Activated naive CD4-positive, alpha-beta T cell treated with anti-CD3 and anti-CD28 coated beads, Interleukin-2, amount 10 ng/mL, durations not matched to agents 7 days and 5 days (primary cell): ENCODE results near the gene MVB12A.

Experiments used
- CTCF ChIA-PET: fragments of 350-600 bp; sonication (Branson Sonifier 250); formaldehyde crosslinking; loops from one replicate; lab custom pipeline; 2021; ENCODE audit warnings: antibody characterized with exemption; lab: Charles Lee
- DNase-seq: peaks from one replicate; pipeline ENCODE4 v3.0.0-alpha.2; 2020
- H3K27ac Mint-ChIP-seq: one replicate; pipeline ENCODE4 v1.8.0; 2021; ENCODE audit warnings: mild to moderate bottlenecking, moderate library complexity, mixed read lengths
- H3K27me3 Mint-ChIP-seq: one replicate; pipeline ENCODE4 v1.8.0; 2021; ENCODE audit warnings: mild to moderate bottlenecking, mixed read lengths
- H3K36me3 Mint-ChIP-seq: one replicate; pipeline ENCODE4 v1.8.0; 2021; ENCODE audit warnings: mixed read lengths
- H3K4me1 Mint-ChIP-seq: one replicate; pipeline ENCODE4 v1.8.0; 2021; ENCODE audit warnings: mixed read lengths
- H3K4me3 Mint-ChIP-seq: one replicate; pipeline ENCODE4 v1.8.0; 2021; ENCODE audit warnings: mild to moderate bottlenecking, moderate library complexity, mixed read lengths
- H3K9me3 Mint-ChIP-seq: one replicate; pipeline ENCODE4 v1.8.0; 2021; ENCODE audit warnings: mixed read lengths

Gene MVB12A

GRCh38 chr19:17419621-17420474 is at the start of gene MVB12A:
Gene MVB12A, plus strand, starts transcription at chr19:17420047. Its CDS starts 89 bp downstream, at chr19:17420136.
- no peaks in the 10 kb centered on the region for H3K27me3 Mint-ChIP-seq
- peaks cover 36% of the 10 kb centered on the region for H3K4me1 Mint-ChIP-seq
- peaks cover 28% of the 10 kb centered on the region for H3K36me3 Mint-ChIP-seq
- H3K27ac Mint-ChIP-seq, result peak within 1 kb of the TSS; percentile 91
- CTCF ChIA-PET, result interaction anchor here (0.6 to 1.1 kb wide), 6 partner anchors 11 to 76 kb away, joined by 3 to 4 read pairs (median 4); partner anchors contain the start of gene BST2
- peak within 1 kb of the TSS; percentile 90 for H3K4me3 Mint-ChIP-seq
- DNase-seq, result peak; percentile 97
- H3K9me3 Mint-ChIP-seq, result no peaks in the 10 kb centered on the region

- DNase-seq, result no peak
- H3K9me3 Mint-ChIP-seq, result peaks cover 7% of the 10 kb centered on the region
- H3K36me3 Mint-ChIP-seq, result peaks cover 4% of the 10 kb centered on the region
- CTCF ChIA-PET, result interaction anchor here (1.3 to 1.5 kb wide), 2 partner anchors 9 to 11 kb away, joined by 3 to 4 read pairs; no protein-coding TSS in a partner anchor
- H3K27ac Mint-ChIP-seq, result no peak within 1 kb of the TSS
- H3K4me3 Mint-ChIP-seq, result no peak within 1 kb of the TSS
- peaks cover 4% of the 10 kb centered on the region for H3K4me1 Mint-ChIP-seq
- peaks cover 61% of the 10 kb centered on the region for H3K27me3 Mint-ChIP-seq
These were observed 42.8 kb upstream of the MVB12A start, which contains the start of gene PLVAP for GRCh38 chr19:17376935-17377600. Gene PLVAP, minus strand, starts transcription at chr19:17377342. Its CDS starts 54 bp downstream, at chr19:17377288.

- Mint-ChIP-seq H3K27me3 (peaks cover 56% of the 10 kb centered on the region), H3K9me3 (peaks cover 7% of the 10 kb centered on the region), H3K4me3 (no peak overlapping the region), H3K36me3 (peaks cover 4% of the 10 kb centered on the region), H3K4me1 (peaks cover 14% of the 10 kb centered on the region), H3K27ac (no peak overlapping the region)
- no peak for DNase-seq
- CTCF ChIA-PET, result no interaction called here
These were observed 41.6 kb upstream of the MVB12A start for GRCh38 chr19:17378271-17378670.

- CTCF ChIA-PET, result no interaction called here
- Mint-ChIP-seq H3K4me3 (no peak overlapping the region), H3K27me3 (peaks cover 51% of the 10 kb centered on the region), H3K9me3 (peaks cover 7% of the 10 kb centered on the region), H3K27ac (no peak overlapping the region), H3K36me3 (peaks cover 4% of the 10 kb centered on the region), H3K4me1 (peaks cover 19% of the 10 kb centered on the region)
- no peak for DNase-seq
These were observed 40.6 kb upstream of the MVB12A start for GRCh38 chr19:17379221-17379631.

- no peak for DNase-seq
- Mint-ChIP-seq H3K27ac (no peak overlapping the region), H3K27me3 (peaks cover 48% of the 10 kb centered on the region), H3K9me3 (peaks cover 7% of the 10 kb centered on the region), H3K4me1 (peaks cover 19% of the 10 kb centered on the region), H3K4me3 (no peak overlapping the region), H3K36me3 (peaks cover 4% of the 10 kb centered on the region)
- CTCF ChIA-PET, result interaction anchor here (0.9 kb wide), 1 partner anchor 8 kb away, joined by 4 read pairs; no protein-coding TSS in a partner anchor
These were observed 39.3 kb upstream of the MVB12A start for GRCh38 chr19:17380426-17381138.

- Mint-ChIP-seq H3K36me3 (no peaks in the 10 kb centered on the region), H3K27ac (no peak overlapping the region), H3K9me3 (peaks cover 3% of the 10 kb centered on the region), H3K27me3 (peaks cover 43% of the 10 kb centered on the region), H3K4me3 (no peak overlapping the region), H3K4me1 (peaks cover 24% of the 10 kb centered on the region)
- CTCF ChIA-PET, result interaction anchor here (0.7 to 7.8 kb wide), 29 partner anchors 8 to 614 kb away, joined by 3 to 52 read pairs (median 4); partner anchors contain the start of genes ANKLE1, CCDC194, DDA1 and MVB12A
- peak; percentile 74 for DNase-seq
These were observed 33.8 kb upstream of the MVB12A start for GRCh38 chr19:17385878-17386611.

GRCh38 chr19:17389288-17389687 is 30.6 kb upstream of the MVB12A start:
- H3K9me3 Mint-ChIP-seq, result peaks cover 3% of the 10 kb centered on the region
- H3K4me1 Mint-ChIP-seq, result peaks cover 21% of the 10 kb centered on the region
- H3K36me3 Mint-ChIP-seq, result no peaks in the 10 kb centered on the region
- H3K27me3 Mint-ChIP-seq, result peaks cover 57% of the 10 kb centered on the region
- H3K27ac Mint-ChIP-seq, result no peak overlapping the region
- H3K4me3 Mint-ChIP-seq, result no peak overlapping the region
- no peak for DNase-seq
- CTCF ChIA-PET, result interaction anchor here (0.8 to 7.8 kb wide), 10 partner anchors 9 to 106 kb away, joined by 3 to 52 read pairs (median 4); partner anchors contain the start of gene MVB12A

GRCh38 chr19:17389957-17390664 is 29.7 kb upstream of the MVB12A start:
- peaks cover 26% of the 10 kb centered on the region for H3K4me1 Mint-ChIP-seq
- no peak overlapping the region for H3K27ac Mint-ChIP-seq

GRCh38 chr19:17390665-17391370 is 29.0 kb upstream of the MVB12A start:
- Mint-ChIP-seq H3K9me3 (peaks cover 3% of the 10 kb centered on the region), H3K27ac (no peak overlapping the region), H3K4me1 (peaks cover 30% of the 10 kb centered on the region), H3K4me3 (peak overlapping the region; percentile 81), H3K36me3 (peaks cover 4% of the 10 kb centered on the region), H3K27me3 (peaks cover 55% of the 10 kb centered on the region)
- CTCF ChIA-PET, result interaction anchor here (0.7 to 7.8 kb wide), 4 partner anchors 43 to 110 kb away, joined by 3 to 52 read pairs (median 9); no protein-coding TSS in a partner anchor
- peak; percentile 92 for DNase-seq

More at GRCh38 chr19:17389957-17390664, 29.7 kb upstream of the MVB12A start:
- peaks cover 3% of the 10 kb centered on the region for H3K9me3 Mint-ChIP-seq
- peaks cover 3% of the 10 kb centered on the region for H3K36me3 Mint-ChIP-seq
- H3K27me3 Mint-ChIP-seq, result peaks cover 57% of the 10 kb centered on the region
- peak; percentile 33 for DNase-seq
- CTCF ChIA-PET, result interaction anchor here (1.2 to 7.8 kb wide), 5 partner anchors 43 to 96 kb away, joined by 3 to 52 read pairs (median 8); no protein-coding TSS in a partner anchor
- peak overlapping the region; percentile 81 for H3K4me3 Mint-ChIP-seq

- peaks cover 4% of the 10 kb centered on the region for H3K36me3 Mint-ChIP-seq
- H3K9me3 Mint-ChIP-seq, result peaks cover 3% of the 10 kb centered on the region
- H3K4me1 Mint-ChIP-seq, result peaks cover 30% of the 10 kb centered on the region
- no peak for DNase-seq
- no peak overlapping the region for H3K27ac Mint-ChIP-seq
- H3K4me3 Mint-ChIP-seq, result peak overlapping the region; percentile 81
- CTCF ChIA-PET, result interaction anchor here (0.7 to 7.8 kb wide), 5 partner anchors 44 to 133 kb away, joined by 3 to 52 read pairs (median 3); no protein-coding TSS in a partner anchor
- H3K27me3 Mint-ChIP-seq, result peaks cover 52% of the 10 kb centered on the region
These were observed 28.3 kb upstream of the MVB12A start for GRCh38 chr19:17391371-17392151.

GRCh38 chr19:17393002-17393401 is 26.8 kb upstream of the MVB12A start:
- CTCF ChIA-PET, result interaction anchor here (0.7 to 0.9 kb wide), 2 partner anchors 13 to 74 kb away, joined by 3 read pairs; no protein-coding TSS in a partner anchor
- peaks cover 45% of the 10 kb centered on the region for H3K27me3 Mint-ChIP-seq
- H3K4me3 Mint-ChIP-seq, result no peak overlapping the region
- no peak overlapping the region for H3K27ac Mint-ChIP-seq
- DNase-seq, result no peak
- H3K4me1 Mint-ChIP-seq, result peaks cover 30% of the 10 kb centered on the region
- peaks cover 3% of the 10 kb centered on the region for H3K9me3 Mint-ChIP-seq
- H3K36me3 Mint-ChIP-seq, result peaks cover 8% of the 10 kb centered on the region
